ENCODE data around the gene SEPTIN14.

Gene SEPTIN14

GRCh38 chr7:55784151-55784550 is 78.4 kb downstream of the SEPTIN14 start:
- no peaks in the 10 kb centered on the region for H3F3A ChIP-seq (ENCODE audit: control insufficient read depth, insufficient read depth)
- no peaks in the 10 kb centered on the region for H3K27me3 ChIP-seq (ENCODE audit: control insufficient read depth, low read length)
- H3K27ac ChIP-seq (ENCODE audit: low read depth, low read length) = no peak overlapping the region
- no peak for TF ChIP-seq CTCF (IDR thresholded peaks at IDR 0.05; ENCODE audit: low read depth, low read length, poor library complexity, severe bottlenecking)
- no peak for TF ChIP-seq EZH2phosphoT487 (IDR thresholded peaks at IDR 0.05; ENCODE audit: borderline replicate concordance, low read length)
- H3K9me3 ChIP-seq (ENCODE audit: control insufficient read depth, insufficient read depth, low read length) = no peaks in the 10 kb centered on the region
- H3K79me2 ChIP-seq (ENCODE audit: control insufficient read depth, low read length) = no peaks in the 10 kb centered on the region
- H4K20me1 ChIP-seq (ENCODE audit: control insufficient read depth, insufficient read depth, low read depth, low read length) = no peaks in the 10 kb centered on the region
- H3K9me2 ChIP-seq (replicated peaks; ENCODE audit: control insufficient read depth, low read length) = no peaks in the 10 kb centered on the region
- no peak overlapping the region for H3K4me3 ChIP-seq (ENCODE audit: low read length)
- H3K4me2 ChIP-seq (ENCODE audit: low read length) = no peak overlapping the region
- H3K4me1 ChIP-seq (ENCODE audit: control insufficient read depth, low read length) = no peaks in the 10 kb centered on the region
- H3K36me3 ChIP-seq (ENCODE audit: control insufficient read depth, low read length) = no peaks in the 10 kb centered on the region

DNA sequence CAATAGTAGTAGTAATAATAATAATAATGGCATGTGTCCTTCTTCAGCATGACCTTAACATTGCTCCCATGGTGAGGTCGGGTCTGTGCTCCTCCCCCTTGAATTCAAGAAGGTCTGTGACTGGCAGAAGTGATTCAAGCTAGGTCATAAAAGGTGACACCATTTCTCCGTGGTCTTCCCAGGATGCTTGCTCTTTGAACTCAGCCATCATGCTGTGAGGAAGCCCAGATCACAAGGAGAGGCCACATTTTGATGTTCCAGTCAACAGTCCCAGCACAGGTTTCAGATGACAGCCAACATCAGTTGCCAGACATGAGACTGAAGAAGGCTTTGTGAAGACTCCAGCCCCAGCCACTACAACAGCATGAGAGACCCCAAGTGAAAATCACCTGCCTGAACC is 83.9 kb downstream of the SEPTIN14 start:
- Histone ChIP-seq H3F3A (ENCODE audit: control insufficient read depth, insufficient read depth) (no peaks in the 10 kb centered on the region), H3K27me3 (ENCODE audit: control insufficient read depth, low read length) (no peaks in the 10 kb centered on the region), H3K27ac (ENCODE audit: low read depth, low read length) (no peak overlapping the region), H3K36me3 (ENCODE audit: control insufficient read depth, low read length) (peaks cover under 1% of the 10 kb centered on the region), H3K79me2 (ENCODE audit: control insufficient read depth, low read length) (no peaks in the 10 kb centered on the region), H3K4me1 (ENCODE audit: control insufficient read depth, low read length) (no peaks in the 10 kb centered on the region), H3K4me2 (ENCODE audit: low read length) (no peak overlapping the region), H4K20me1 (ENCODE audit: control insufficient read depth, insufficient read depth, low read depth, low read length) (no peaks in the 10 kb centered on the region), H3K9me2 (replicated peaks; ENCODE audit: control insufficient read depth, low read length) (no peaks in the 10 kb centered on the region), H3K9me3 (ENCODE audit: control insufficient read depth, insufficient read depth, low read length) (no peaks in the 10 kb centered on the region), H3K4me3 (ENCODE audit: low read length) (no peak overlapping the region)
- no peak for TF ChIP-seq EZH2phosphoT487 (IDR thresholded peaks at IDR 0.05; ENCODE audit: borderline replicate concordance, low read length)
- TF ChIP-seq CTCF (IDR thresholded peaks at IDR 0.05; ENCODE audit: low read depth, low read length, poor library complexity, severe bottlenecking) = no peak

GRCh38 chr7:55776196-55776595 is 86.4 kb downstream of the SEPTIN14 start:
- Histone ChIP-seq H3K4me3 (ENCODE audit: low read length) (no peak overlapping the region), H3F3A (ENCODE audit: control insufficient read depth, insufficient read depth) (no peaks in the 10 kb centered on the region), H3K4me2 (ENCODE audit: low read length) (no peak overlapping the region), H3K9me3 (ENCODE audit: control insufficient read depth, insufficient read depth, low read length) (no peaks in the 10 kb centered on the region), H3K27ac (ENCODE audit: low read depth, low read length) (no peak overlapping the region), H3K79me2 (ENCODE audit: control insufficient read depth, low read length) (no peaks in the 10 kb centered on the region), H3K4me1 (ENCODE audit: control insufficient read depth, low read length) (no peaks in the 10 kb centered on the region), H3K27me3 (ENCODE audit: control insufficient read depth, low read length) (no peaks in the 10 kb centered on the region), H3K36me3 (ENCODE audit: control insufficient read depth, low read length) (peaks cover 6% of the 10 kb centered on the region), H4K20me1 (ENCODE audit: control insufficient read depth, insufficient read depth, low read depth, low read length) (no peaks in the 10 kb centered on the region), H3K9me2 (replicated peaks; ENCODE audit: control insufficient read depth, low read length) (no peaks in the 10 kb centered on the region)
- TF ChIP-seq EZH2phosphoT487 (IDR thresholded peaks at IDR 0.05; ENCODE audit: borderline replicate concordance, low read length) = no peak
- TF ChIP-seq CTCF (IDR thresholded peaks at IDR 0.05; ENCODE audit: low read depth, low read length, poor library complexity, severe bottlenecking) = no peak

- no peaks in the 10 kb centered on the region for H3K4me1 ChIP-seq (ENCODE audit: control insufficient read depth, low read length)
- no peaks in the 10 kb centered on the region for H3K27me3 ChIP-seq (ENCODE audit: control insufficient read depth, low read length)
- no peak overlapping the region for H3K4me3 ChIP-seq (ENCODE audit: low read length)
- peaks cover 6% of the 10 kb centered on the region for H3K36me3 ChIP-seq (ENCODE audit: control insufficient read depth, low read length)
- no peaks in the 10 kb centered on the region for H3K79me2 ChIP-seq (ENCODE audit: control insufficient read depth, low read length)
- no peaks in the 10 kb centered on the region for H3K9me2 ChIP-seq (replicated peaks; ENCODE audit: control insufficient read depth, low read length)
- no peak for TF ChIP-seq CTCF (IDR thresholded peaks at IDR 0.05; ENCODE audit: low read depth, low read length, poor library complexity, severe bottlenecking)
- TF ChIP-seq EZH2phosphoT487 (IDR thresholded peaks at IDR 0.05; ENCODE audit: borderline replicate concordance, low read length) = no peak
- no peak overlapping the region for H3K4me2 ChIP-seq (ENCODE audit: low read length)
- no peaks in the 10 kb centered on the region for H4K20me1 ChIP-seq (ENCODE audit: control insufficient read depth, insufficient read depth, low read depth, low read length)
- no peaks in the 10 kb centered on the region for H3F3A ChIP-seq (ENCODE audit: control insufficient read depth, insufficient read depth)
- no peak overlapping the region for H3K27ac ChIP-seq (ENCODE audit: low read depth, low read length)
- no peaks in the 10 kb centered on the region for H3K9me3 ChIP-seq (ENCODE audit: control insufficient read depth, insufficient read depth, low read length)
Observed at GRCh38 chr7:55775051-55775420, 87.5 kb downstream of the SEPTIN14 start.

Measured in DOHH2 (cell line).